ENCODE measurements around the gene PTPRN2. TPM values are rescaled to one million over a fixed set of nuclear protein-coding genes. Genes with fewer than 3 reads are reported as not detected.
"Not testable (repeated sequence)": the region's sequence is repeated elsewhere in the genome, so short reads cannot be mapped to it uniquely, and the experiment has no call there.

Gene PTPRN2
- total RNA-seq, 4 donors from 2014 or later = 6.6 to 10.7 (median 8.2) TPM

GRCh38 chr7:158206341-158206740 is 381.3 kb downstream of the PTPRN2 start:
- Histone ChIP-seq H3K4me3 (no peak overlapping the region), H3K36me3 (no peaks in the 10 kb centered on the region), H3K27ac (no peak overlapping the region), H3K4me1 (no peaks in the 10 kb centered on the region), H3K27me3 (no peaks in the 10 kb centered on the region), H3K9me3 (peaks cover 0 to 21% (median 0%) of the 10 kb centered on the region in 4 donors)
- 93 to 95% methylated on average over 6 of the region's 6 CpGs for WGBS, 2 donors
- TF ChIP-seq CTCF (IDR thresholded peaks at IDR 0.05) (no peak), EP300 (IDR thresholded peaks at IDR 0.05) (no peak), POLR2A (IDR thresholded peaks at IDR 0.05) (no peak)
- DNase-seq (ENCODE audit: low spot score in 2 of 2) = no peak

- Histone ChIP-seq H3K4me1 (no peaks in the 10 kb centered on the region), H3K36me3 (no peaks in the 10 kb centered on the region), H3K27ac (no peak overlapping the region), H3K9me3 (peaks cover 0 to 17% (median 0%) of the 10 kb centered on the region in 4 donors), H3K27me3 (no peaks in the 10 kb centered on the region), H3K4me3 (no peak overlapping the region)
- TF ChIP-seq POLR2A (IDR thresholded peaks at IDR 0.05) (no peak), EP300 (IDR thresholded peaks at IDR 0.05) (no peak), CTCF (IDR thresholded peaks at IDR 0.05) (no peak)
- DNase-seq (ENCODE audit: low spot score in 2 of 2) = no peak
- 73 to 87% methylated on average over 4 of the region's 4 CpGs for WGBS, 2 donors
Measured at GRCh38 chr7:158204453-158204852, 383.2 kb downstream of the PTPRN2 start.

GRCh38 chr7:158203948-158204347 is 383.7 kb downstream of the PTPRN2 start:
- H3K36me3 ChIP-seq; H3K27ac ChIP-seq; H3K27me3 ChIP-seq; DNase-seq (ENCODE audit: low spot score in 2 of 2); H3K4me1 ChIP-seq; H3K4me3 ChIP-seq: not testable (repeated sequence)
- peaks cover 0 to 12% (median 0%) of the 10 kb centered on the region in 4 donors for H3K9me3 ChIP-seq
- 27 to 32% methylated on average over 26 to 42 of the region's 42 CpGs for WGBS, 2 donors

GRCh38 chr7:158194365-158194900 is 393.2 kb downstream of the PTPRN2 start:
- TF ChIP-seq EP300 (IDR thresholded peaks at IDR 0.05) (no peak), CTCF (IDR thresholded peaks at IDR 0.05) (no peak), POLR2A (IDR thresholded peaks at IDR 0.05) (no peak)
- Histone ChIP-seq H3K36me3 (no peaks in the 10 kb centered on the region), H3K27ac (no peak overlapping the region), H3K4me3 (no peak overlapping the region), H3K27me3 (no peaks in the 10 kb centered on the region), H3K4me1 (no peaks in the 10 kb centered on the region), H3K9me3 (peaks cover 0 to 68% (median 0%) of the 10 kb centered on the region in 4 donors)
- WGBS, 2 donors = 81 to 85% methylated on average over 15 of the region's 15 CpGs
- DNase-seq (ENCODE audit: low spot score in 2 of 2) = no peak

- Histone ChIP-seq H3K27ac (no peak overlapping the region), H3K4me1 (no peaks in the 10 kb centered on the region), H3K36me3 (no peaks in the 10 kb centered on the region), H3K4me3 (no peak overlapping the region), H3K9me3 (peaks cover 0 to 76% (median 0%) of the 10 kb centered on the region in 4 donors), H3K27me3 (no peaks in the 10 kb centered on the region)
- WGBS, 2 donors = 93 to 94% methylated on average over 12 to 14 of the region's 14 CpGs
- DNase-seq (ENCODE audit: low spot score in 2 of 2) = no peak
- TF ChIP-seq POLR2A (IDR thresholded peaks at IDR 0.05) = no peak
- TF ChIP-seq CTCF (IDR thresholded peaks at IDR 0.05) = no peak
Measured at GRCh38 chr7:158193446-158193845, 394.2 kb downstream of the PTPRN2 start.

GRCh38 chr7:158192956-158193355 is 394.7 kb downstream of the PTPRN2 start:
- no peaks in the 10 kb centered on the region for H3K27me3 ChIP-seq
- H3K4me1 ChIP-seq = no peaks in the 10 kb centered on the region
- no peak for TF ChIP-seq EP300 (IDR thresholded peaks at IDR 0.05)
- no peak for TF ChIP-seq POLR2A (IDR thresholded peaks at IDR 0.05)
- TF ChIP-seq CTCF (IDR thresholded peaks at IDR 0.05) = no peak
- peaks cover 0 to 77% (median 0%) of the 10 kb centered on the region in 4 donors for H3K9me3 ChIP-seq
- WGBS, 2 donors = 83 to 84% methylated on average over 18 of the region's 18 CpGs
- H3K27ac ChIP-seq = no peak overlapping the region
- no peak for DNase-seq (ENCODE audit: low spot score in 2 of 2)
- no peak overlapping the region for H3K4me3 ChIP-seq
- H3K36me3 ChIP-seq = no peaks in the 10 kb centered on the region
